Neural progenitor cell (in vitro differentiated cells): ENCODE measurements around the gene CAMK1D.

Source experiments
- CTCF ChIP-seq: fragments of 200-600 bp; sonication (generic); IDR thresholded peaks from 2 replicates; pipeline ENCODE4 v1.5.1; 2017; ENCODE audit warnings: antibody characterized with exemption, mild to moderate bottlenecking
- EZH2phosphoT487 ChIP-seq: fragments of 200-600 bp; sonication (generic); IDR thresholded peaks from 2 replicates; pipeline ENCODE4 v1.6.1; 2017; ENCODE audit warnings: antibody characterized with exemption

- TF ChIP-seq CTCF (no peak), EZH2phosphoT487 (no peak)
Observed at GRCh38 chr10:12435348-12435747, 86.0 kb downstream of the CAMK1D start.
